Colon (tissue), 2 donors: ENCODE data around the gene SNTG2.
"Not testable (repeated sequence)": the region's sequence is repeated elsewhere in the genome, so short reads cannot be mapped to it uniquely, and the experiment has no call there.

Source experiments
- FAIRE-seq: peaks from 2 replicates; lab custom pipeline; 2012; peaks lifted over from hg19 to GRCh38; lab: Jason Lieb, UNC
- donor health status: control.
- donor health status: control.

Gene SNTG2

GRCh38 chr2:950080-950966, at the start of gene SNTG2:
TSS of gene SNTG2 (plus strand) at chr2:950849. CDS start at chr2:950997, 148 bp downstream.
- FAIRE-seq: no peak

GRCh38 chr2:902584-902983, 48.1 kb upstream of the SNTG2 start:
- FAIRE-seq: no peak

GRCh38 chr2:903223-903900, 47.3 kb upstream of the SNTG2 start:
- no peak for FAIRE-seq

GRCh38 chr2:904246-905024, 46.2 kb upstream of the SNTG2 start:
- no peak for FAIRE-seq

GRCh38 chr2:905091-905832, 45.4 kb upstream of the SNTG2 start:
- no peak for FAIRE-seq

- FAIRE-seq: no peak
Observed at GRCh38 chr2:905833-906140, 44.9 kb upstream of the SNTG2 start.

- no peak for FAIRE-seq
Observed at GRCh38 chr2:907706-908105, 42.9 kb upstream of the SNTG2 start.

- no peak for FAIRE-seq
Observed at GRCh38 chr2:908568-908967, 42.1 kb upstream of the SNTG2 start.

- FAIRE-seq: not testable (repeated sequence)
Observed at GRCh38 chr2:909764-910379, 40.8 kb upstream of the SNTG2 start.

GRCh38 chr2:910698-911097, 40.0 kb upstream of the SNTG2 start:
- FAIRE-seq: no peak

GRCh38 chr2:915979-916378, 34.7 kb upstream of the SNTG2 start:
- FAIRE-seq: no peak

GRCh38 chr2:916935-917334, 33.7 kb upstream of the SNTG2 start:
- FAIRE-seq: no peak

- FAIRE-seq: no peak
Observed at GRCh38 chr2:919672-920071, 31.0 kb upstream of the SNTG2 start.

GRCh38 chr2:920573-920972, 30.1 kb upstream of the SNTG2 start:
- FAIRE-seq: no peak

- FAIRE-seq: no peak
Observed at GRCh38 chr2:920999-921398, 29.6 kb upstream of the SNTG2 start.

- no peak for FAIRE-seq
Observed at GRCh38 chr2:922185-922584, 28.5 kb upstream of the SNTG2 start.

GRCh38 chr2:923832-924601, 26.6 kb upstream of the SNTG2 start:
- no peak for FAIRE-seq

GRCh38 chr2:924701-925100, 25.9 kb upstream of the SNTG2 start:
- no peak for FAIRE-seq

GRCh38 chr2:925309-925708, 25.3 kb upstream of the SNTG2 start:
- FAIRE-seq: no peak

GRCh38 chr2:925711-926110, 24.9 kb upstream of the SNTG2 start:
- FAIRE-seq: no peak

GRCh38 chr2:926259-926793, 24.3 kb upstream of the SNTG2 start:
- FAIRE-seq: no peak
